Endometrium (tissue), 2 donors: ENCODE data around the gene TBC1D22B.
"Not testable (repeated sequence)": the region's sequence is repeated elsewhere in the genome, so short reads cannot be mapped to it uniquely, and the experiment has no call there.

Experiments used
- FAIRE-seq: peaks from 2 replicates; lab custom pipeline; 2012; peaks lifted over from hg19 to GRCh38; lab: Jason Lieb, UNC
- donor health status: control.
- donor health status: control.

Gene TBC1D22B

DNA sequence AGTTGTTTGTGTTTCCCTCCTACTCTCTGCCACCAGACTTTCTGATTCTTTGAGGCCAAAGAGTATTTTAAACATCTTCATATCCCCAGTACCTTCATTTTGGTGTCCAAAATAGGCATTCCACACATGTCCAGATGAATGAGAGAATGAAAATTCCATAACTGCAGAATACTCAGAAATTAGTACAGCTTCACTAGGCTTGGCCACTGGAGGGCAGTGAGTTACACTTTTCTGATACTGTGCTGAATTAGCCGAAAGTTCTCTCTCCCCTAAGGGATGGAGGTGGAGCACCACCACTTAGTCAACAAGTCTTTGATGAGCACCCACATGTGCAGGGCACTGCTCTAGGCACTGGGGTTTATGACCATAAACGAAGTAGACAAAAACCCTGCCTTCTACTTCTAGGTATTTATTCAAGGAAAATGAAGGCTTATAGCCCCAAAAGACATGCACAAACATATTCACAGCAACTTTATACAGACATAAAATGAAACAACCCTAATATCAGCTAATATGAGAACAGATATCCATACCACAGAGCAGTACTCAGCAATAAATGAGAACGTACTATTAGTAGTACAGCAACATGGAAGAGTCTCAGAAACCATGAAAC lies 46.4 kb downstream of the TBC1D22B start:
- no peak for FAIRE-seq

DNA sequence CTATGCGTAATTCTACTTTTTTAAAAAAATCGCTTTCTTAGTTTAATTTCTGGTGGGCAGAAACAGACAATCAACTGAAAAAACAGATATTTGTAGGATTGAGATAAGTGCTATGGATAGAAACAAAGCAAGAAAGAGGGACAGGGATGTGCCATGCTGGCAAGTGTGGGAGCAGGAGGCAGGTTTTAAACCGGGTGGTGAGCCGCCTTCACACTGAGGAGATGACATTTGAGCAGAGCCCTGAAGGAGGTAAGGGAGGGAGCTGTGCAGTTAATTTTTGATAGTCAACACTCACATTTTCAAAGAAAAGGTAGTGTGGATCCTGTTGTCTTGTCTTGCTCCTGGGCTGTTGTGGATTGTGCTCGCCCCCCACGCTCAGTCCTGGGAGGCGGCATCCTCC lies 47.2 kb downstream of the TBC1D22B start:
- FAIRE-seq, result no peak

DNA sequence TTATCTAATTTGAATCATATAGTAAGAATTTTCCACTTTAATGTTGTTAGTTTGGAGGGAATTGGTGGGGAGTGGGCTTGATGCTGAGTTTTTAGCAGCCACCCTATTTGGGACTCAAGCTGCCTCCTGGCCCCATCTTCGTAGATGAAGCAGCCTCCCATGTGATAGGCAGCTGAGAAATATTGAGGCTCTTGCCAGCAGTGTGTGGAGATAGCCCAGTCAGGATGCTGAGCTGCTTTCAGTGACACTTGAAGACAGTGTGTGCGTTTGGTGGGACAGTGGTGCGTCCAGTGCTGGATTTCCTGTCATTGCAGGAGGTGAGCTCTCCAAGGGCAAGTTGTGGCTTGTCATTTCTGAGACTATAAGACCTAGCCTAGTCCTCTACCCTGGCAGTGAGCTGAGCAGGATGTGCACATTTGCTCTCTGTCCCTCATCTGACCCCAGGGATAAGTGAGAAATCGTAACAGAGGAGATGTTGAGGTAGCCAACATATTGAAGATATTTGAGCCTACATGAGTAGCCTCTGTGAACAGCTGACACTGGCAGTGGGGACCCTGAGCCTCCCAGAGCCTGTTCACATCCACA lies 48.4 kb downstream of the TBC1D22B start:
- FAIRE-seq, result no peak

DNA sequence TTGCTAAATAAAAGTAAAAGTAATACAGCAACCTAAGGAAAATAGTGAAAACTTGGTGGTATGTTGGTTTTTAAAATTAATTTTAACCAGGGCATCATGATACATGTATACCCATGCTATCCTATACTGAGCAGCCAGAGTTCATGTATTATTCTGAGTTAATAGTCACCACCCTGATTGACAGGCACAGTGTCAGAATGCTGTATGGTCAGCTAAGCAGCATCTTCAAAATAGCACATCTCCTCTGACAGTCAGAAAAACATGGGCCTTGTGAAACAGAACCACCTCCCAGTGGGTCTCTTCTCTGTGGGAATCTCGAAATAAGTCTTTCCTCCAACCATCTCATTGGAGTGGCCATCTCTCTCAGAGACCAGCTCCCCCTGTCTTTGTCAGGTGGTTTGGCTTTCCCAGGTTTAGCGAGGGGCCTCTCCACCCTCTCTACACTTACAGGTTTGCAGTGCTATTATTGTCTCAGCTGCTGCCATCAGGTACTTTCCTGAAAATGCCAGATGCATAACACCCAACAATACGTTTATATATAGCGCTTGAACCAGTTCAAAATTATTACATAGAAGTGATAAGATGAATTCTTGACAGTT lies 49.2 kb downstream of the TBC1D22B start:
- FAIRE-seq, result no peak

DNA sequence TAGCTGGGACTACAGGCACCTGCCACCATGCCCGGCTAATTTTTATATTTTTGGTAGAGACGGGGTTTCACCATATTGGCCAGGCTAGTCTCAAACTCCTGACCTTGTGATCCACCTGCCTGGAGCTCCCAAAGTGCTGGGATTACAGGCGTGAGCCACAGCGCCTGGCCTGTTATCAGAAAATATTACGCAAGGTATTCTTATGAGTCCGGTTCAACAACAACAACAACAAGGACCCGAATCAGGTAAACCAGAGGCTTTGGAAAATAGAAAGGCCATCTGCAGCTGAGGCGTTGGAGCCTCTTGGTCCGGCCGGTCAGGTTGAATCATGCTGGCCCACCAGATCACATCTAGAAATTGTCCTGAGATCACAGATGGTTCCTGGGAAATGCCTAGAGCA lies 49.9 kb downstream of the TBC1D22B start:
- not testable (repeated sequence) for FAIRE-seq

DNA sequence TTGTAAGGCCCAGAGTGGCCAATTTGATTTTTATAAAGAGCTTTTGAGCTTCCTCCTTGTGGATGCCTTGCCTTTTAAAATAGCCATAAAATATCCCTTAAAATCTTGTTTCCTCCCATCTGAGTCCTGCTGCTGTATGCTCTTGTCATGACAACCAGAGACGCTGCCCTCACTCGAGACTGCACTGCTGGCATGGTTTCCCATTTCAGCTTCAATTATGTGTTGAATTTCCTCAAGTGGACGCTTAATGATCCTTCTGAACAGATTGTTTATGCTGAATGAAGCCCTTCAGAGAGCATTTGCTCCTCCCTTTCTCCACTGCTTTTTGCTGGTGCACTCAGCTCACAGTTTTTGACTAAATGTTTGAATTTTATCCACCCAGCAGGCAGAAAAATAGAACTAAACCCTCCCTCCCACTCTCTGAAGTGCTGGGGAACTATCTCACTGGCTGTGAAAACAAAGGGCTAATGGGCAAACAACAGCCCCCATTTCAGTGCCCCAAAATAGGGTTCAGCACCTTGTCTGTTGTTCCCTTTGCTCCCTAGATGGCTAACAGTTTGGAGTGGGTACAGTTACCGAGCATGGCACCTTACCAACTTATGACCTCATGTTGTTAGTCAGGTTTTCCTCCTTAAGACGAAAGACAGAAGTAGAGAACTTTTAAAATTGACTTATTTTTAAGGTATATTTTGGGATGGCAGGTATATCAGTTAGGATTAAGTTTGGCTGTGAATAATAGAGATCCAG lies 50.7 kb downstream of the TBC1D22B start:
- no peak for FAIRE-seq

DNA sequence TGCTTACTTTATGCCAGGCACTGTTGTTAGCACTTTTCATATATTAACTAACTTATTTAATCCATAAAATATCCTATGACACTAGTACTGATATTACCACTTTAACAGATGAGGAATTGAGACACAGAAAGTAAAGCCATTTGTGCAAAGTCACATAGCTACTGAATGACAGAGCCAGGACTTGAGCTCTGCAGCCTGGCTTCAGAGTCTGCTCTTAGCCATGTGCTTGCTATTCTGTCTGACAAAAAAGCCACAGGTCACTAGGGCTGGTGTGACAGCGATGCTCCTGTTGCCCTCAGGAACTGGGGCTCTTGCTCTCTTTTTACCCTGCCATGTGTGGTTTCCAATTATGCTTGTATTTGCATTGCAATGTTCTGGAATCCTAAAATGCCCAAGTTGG lies 51.5 kb downstream of the TBC1D22B start:
- no peak for FAIRE-seq

DNA sequence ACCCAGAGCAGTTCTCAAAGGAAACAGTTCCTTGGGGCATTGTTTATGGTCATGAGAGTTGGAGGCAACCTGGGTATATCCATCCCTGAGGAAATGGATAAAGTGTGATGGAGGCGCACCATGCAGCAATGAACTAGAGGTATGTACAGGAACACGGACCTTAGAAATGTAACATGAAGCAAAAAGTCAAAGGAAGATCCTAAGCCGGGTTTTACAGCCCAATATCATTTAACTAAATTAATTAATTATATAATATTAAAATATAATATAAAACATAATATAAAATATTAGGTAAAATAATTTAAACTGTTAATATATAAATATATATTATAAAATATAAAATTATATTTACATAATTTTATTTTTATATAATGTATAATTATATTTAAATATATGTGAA lies 52.1 kb downstream of the TBC1D22B start:
- FAIRE-seq, result no peak

DNA sequence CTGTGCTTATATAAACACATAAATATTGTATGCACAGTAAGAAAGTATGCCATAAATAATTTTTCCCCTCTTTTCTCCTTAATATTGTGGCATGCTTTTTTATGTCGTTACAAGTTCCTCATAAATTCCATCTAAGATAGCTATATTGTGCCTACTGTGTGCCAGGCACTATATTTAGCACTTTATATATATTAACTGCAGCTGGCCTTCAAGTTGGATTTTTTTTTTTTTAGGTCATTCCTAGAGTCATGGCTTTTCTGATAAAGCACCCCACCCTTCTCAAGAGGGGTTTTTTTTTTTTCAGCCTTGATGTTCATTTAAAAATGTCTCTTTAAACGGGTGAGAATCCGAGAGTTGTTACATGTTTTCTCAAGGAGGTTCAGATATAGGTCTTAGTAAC lies 53.4 kb downstream of the TBC1D22B start:
- FAIRE-seq, result no peak

DNA sequence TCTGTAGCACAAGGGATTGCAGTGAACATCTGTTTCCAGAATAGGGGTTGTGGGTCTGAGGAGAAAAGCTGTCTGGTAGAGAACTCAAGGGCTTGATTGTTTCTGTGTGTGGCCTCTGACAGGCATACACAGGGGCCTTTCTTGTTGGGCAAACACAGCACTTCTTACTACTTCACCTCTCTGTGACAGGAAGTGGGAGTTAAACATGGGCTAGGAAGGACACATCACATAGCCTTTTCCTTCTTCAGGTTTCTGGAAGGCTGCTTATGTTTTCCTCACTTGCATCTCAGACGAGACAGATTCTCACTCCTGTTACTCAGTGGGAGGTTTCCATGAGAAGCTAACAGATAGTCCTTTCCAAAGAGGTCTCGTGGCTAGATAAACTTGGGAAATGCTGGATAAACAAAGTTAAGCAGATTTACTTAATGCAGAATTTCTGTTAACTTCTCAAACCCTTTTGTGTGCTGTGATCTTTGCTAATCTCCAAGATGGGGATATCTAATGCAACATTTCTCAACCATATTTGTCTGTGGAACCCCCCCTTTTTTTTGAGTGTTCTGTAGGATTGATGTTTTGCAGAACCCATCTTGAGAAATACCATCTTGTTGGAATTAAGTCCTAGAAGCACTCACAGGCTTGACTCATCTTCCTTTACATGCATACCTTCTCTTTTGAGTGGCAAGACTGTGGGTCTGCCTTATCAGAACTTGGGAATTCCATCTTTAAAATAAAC lies 54.3 kb downstream of the TBC1D22B start:
- no peak for FAIRE-seq

DNA sequence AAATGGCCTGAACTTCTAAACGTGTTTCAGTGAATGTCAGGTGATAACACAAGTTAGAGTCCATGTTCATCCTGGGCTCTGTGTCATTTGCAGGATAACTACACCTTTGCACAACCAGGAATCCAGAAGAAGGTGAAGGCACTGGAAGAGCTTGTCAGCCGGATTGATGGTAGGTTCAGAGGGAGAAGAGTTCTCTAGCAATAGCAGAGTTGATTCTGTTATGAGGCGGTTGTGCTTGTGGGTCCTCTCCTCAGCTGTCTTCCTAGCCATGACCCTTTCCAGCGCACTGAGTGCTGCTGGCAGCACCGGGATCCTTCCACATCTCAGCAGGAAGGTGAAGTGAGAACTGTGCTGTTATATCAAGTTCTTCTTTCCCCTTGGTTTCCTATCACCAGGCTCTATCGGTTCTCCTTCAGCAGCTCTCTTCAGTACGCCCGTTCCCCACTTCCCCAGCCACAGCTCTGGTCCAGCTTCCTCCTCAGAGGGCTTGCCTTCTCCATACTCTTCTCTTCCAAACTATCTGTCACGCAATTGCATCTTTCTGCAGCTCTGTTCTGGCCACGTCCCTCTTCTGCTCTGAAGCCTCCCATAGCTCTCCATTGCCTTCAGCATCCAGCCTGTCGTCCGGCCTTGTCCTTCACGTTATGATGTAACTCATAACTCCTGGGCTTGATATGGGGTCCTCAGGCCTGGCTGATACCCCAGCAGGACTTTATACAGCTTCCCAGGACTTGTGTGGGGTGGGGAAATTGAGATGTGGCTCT lies 56.3 kb downstream of the TBC1D22B start:
- no peak for FAIRE-seq

DNA sequence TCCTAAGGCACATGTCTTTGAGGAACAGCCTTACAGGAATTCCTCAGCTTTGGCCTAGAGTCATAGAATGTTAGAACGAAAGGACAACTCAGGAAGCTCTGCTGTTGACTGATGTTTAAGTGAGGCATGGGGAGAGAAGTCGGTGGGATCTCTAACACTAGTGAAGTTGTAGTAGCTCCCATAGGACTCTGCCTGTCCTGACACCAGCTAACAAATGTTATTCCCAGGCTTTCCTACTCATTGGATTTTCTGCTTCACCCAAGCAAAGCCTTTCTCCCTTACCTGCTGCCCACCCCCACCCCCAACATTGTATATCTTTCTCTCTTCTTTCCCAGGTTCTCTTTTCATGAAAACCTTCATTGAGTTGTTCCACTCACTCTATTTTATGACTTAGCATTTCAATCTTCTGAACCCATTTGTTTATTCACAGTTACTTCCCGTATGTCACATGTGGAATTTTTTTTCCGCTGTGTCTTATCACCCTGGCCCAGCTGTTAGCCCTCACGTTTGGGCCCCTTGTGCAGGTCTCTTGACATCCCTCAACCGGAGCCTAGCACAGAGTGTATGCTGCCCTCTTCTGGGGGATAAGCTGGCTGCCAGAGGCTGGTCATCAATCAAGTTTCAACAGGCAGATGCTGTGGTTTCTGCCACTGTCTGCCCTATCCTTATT lies 57.0 kb downstream of the TBC1D22B start:
- no peak for FAIRE-seq

DNA sequence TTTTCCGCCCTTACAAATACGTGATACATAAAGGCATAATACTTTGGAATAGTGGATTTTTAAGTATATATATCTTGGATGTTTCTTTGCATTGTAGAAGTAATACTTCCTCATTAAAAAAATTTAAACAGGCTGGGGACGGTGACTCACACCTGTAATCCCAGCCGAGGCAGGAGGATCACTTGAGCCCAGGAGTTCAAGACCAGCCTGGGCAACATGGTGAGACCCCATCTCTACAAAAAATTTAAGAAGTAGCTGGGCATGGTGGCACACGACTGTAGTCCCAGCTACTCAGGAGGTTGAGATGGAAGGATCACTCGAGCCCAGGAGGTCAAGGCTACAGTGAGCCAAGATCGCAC lies 57.6 kb downstream of the TBC1D22B start:
- FAIRE-seq, result no peak

DNA sequence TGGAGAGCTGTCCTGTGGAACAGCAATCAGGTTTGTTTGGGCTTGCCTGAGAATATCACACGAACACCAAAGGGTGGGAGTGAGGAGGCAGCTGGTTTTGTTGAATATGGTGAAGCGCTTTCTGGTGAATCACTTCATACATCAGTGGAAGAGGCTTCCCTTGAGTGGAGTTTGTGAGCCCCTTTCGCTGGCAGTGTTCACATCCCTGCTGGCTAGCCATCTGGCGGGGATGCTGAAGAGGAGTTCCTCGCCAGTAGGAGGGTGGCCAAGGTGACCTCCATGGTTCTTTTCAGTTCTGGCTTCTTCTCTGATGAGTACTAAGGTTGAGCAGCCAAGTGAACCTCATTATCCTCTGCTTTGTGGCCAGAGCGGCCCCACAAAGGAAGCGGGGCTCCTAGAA lies 58.5 kb downstream of the TBC1D22B start:
- FAIRE-seq, result no peak

DNA sequence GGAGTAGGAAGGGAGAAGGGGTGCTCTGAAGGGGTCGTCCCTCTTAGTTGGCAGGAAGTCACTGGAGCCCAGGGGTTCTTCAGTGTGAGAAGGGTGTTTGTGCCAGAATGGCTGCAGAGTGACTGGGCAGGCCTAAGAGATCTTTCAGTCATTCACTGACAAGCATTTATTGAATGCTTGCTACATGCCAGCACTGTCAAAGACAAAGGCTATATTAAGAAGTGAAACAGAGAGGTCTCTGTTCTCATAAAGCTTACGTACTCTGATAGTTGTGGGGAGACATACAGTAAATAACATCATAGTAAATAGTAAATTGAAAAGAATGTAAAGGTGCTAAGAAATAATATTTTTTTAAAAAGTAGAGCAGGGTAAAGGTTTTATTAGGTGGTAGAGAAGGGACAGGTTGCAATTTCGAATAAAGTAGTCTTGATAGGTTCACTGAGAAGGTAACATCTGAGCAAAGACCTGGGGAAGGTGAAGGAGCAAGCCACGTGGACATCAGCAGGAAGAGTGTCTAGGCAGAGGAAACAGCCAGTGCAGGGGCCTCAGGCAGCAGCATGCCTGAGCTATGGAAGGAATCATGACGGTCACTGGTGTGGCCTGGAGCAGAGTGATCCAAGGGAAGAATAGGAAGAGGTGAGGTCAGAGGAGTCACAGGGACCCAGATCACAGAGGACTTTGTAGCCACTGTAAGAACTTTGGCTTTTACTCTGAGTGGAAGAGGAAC lies 59.9 kb downstream of the TBC1D22B start:
- FAIRE-seq, result no peak

DNA sequence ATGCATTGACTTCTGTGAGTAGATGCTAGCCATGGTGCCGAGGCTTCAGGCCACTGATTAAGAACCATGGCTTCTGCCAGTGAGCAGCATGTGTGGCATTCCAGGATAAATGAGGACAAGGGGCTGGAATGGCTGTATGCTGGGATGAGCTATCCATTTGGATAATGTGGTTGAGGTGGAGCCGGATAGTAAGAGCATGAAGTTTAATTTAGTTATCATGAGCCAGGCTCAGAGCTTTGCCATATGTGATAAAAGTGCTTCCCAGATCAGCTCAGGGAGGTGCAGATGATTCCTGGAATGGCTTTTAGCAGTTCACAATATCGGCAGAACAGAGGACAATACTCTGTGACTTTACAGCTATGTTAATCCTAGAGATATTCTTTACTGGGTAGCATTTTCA lies 61.6 kb downstream of the TBC1D22B start:
- FAIRE-seq, result no peak

DNA sequence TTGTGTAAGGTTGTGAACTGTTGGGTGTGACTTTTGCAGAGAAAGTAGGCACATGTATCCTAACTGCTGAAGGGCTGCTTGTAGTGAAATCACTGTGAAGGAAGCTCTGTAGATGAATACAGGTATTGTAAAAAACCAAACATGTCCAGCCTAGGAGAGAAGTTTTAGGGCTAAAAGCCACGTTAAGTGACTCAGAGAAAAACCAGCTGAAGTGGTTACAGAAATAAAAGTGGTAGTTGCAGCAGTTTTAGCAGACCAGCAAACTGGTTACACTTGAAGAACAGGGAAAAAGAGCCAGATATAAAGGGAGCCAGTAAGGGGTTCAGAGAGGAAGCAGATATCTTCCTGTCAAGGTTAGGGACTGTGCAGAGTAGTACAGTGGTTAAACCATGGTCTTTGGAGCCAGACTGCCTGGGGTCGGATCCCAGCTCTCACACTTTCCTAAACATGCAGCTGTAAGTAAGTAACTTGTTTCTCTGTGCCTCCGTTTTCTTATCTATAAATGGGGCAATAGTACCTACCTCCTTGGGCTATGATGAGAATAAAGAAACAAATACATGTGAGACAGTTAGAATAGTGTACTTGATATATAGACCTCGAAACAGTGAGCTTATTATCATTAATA lies 62.4 kb downstream of the TBC1D22B start:
- no peak for FAIRE-seq

DNA sequence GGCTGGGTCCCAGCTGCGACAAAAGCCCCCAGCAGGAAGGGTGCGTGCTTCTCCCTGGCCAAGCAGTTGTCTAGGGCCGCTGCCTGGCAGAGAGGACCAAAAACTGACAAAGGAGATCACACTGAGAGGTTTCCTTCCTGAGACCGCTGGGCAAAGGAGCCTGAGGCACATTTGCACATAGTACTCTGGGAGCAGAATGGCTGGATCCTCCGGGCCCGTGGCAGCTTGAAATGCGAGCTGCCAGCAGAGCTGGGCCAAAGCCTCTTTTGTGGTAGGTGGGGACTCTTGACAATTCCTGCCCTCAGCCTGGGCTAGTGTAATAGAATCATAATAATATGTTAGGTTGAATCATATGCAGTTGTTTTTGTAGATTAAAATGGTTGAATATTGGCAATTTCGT lies 63.1 kb downstream of the TBC1D22B start:
- FAIRE-seq, result no peak

DNA sequence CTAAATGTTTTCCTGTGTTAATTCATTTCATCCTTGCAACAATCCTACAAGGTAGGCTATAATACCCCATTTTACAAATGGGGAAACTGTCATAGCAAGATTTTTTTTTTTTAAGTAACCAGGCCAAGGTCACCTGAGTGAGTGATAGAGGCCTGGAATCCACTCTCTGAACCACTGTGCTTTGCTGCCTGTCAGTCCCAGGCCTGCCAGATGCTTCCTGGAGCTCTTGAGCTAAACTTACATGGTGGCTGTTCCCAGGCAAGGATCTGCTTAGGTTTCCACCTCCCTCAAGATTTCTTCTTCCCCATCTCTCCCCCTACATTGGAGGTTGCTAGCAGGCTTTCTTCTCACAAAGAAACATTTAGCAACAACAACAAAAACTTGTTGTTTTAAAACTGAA lies 63.5 kb downstream of the TBC1D22B start:
- FAIRE-seq, result no peak
